ENCODE data around the gene LATS1. TPM values are rescaled to one million over a fixed set of nuclear protein-coding genes. Genes with fewer than 3 reads are reported as not detected.
"Not testable (repeated sequence)": the region's sequence is repeated elsewhere in the genome, so short reads cannot be mapped to it uniquely, and the experiment has no call there.

LATS1 gene
- total RNA-seq, 2 donors from 2014 or later, result 24.4 to 30.5 TPM

- Histone ChIP-seq H3K36me3 (peaks cover 31% of the 10 kb centered on the region), H3K4me1 (ENCODE audit: control insufficient read depth in 1 of 2, low read depth in 2 of 2) (peaks cover 6 to 19% of the 10 kb centered on the region in 2 donors), H3K9me3 (no peaks in the 10 kb centered on the region), H3K27me3 (replicated peaks; ENCODE audit: insufficient read depth) (no peaks in the 10 kb centered on the region), H3K4me3 (no peak overlapping the region), H3K27ac (no peak overlapping the region)
- no peak for TF ChIP-seq CTCF (IDR thresholded peaks at IDR 0.05)
- DNase-seq (ENCODE audit: low spot score) (no peak), ATAC-seq (ENCODE audit: insufficient number of reproducible peaks, low FRiP score, low read depth) (no peak)
Observed at GRCh38 chr6:149696901-149697300, 21.0 kb downstream of the LATS1 start.

GRCh38 chr6:149694921-149695320 lies 23.0 kb downstream of the LATS1 start:
- Histone ChIP-seq H3K4me1 (ENCODE audit: control insufficient read depth in 1 of 2, low read depth in 2 of 2) (peaks cover 0 to 9% of the 10 kb centered on the region in 2 donors), H3K36me3 (peaks cover 28% of the 10 kb centered on the region), H3K9me3 (no peaks in the 10 kb centered on the region), H3K27ac (no peak overlapping the region), H3K4me3 (no peak overlapping the region), H3K27me3 (replicated peaks; ENCODE audit: insufficient read depth) (no peaks in the 10 kb centered on the region)
- ATAC-seq (ENCODE audit: insufficient number of reproducible peaks, low FRiP score, low read depth) (no peak), DNase-seq (ENCODE audit: low spot score) (no peak)
- TF ChIP-seq CTCF (IDR thresholded peaks at IDR 0.05), result no peak

- TF ChIP-seq CTCF (IDR thresholded peaks at IDR 0.05), result no peak
- H3K36me3 ChIP-seq, result peaks cover 28% of the 10 kb centered on the region
- DNase-seq (ENCODE audit: low spot score) (no peak), ATAC-seq (ENCODE audit: insufficient number of reproducible peaks, low FRiP score, low read depth) (no peak)
- no peak overlapping the region for H3K4me3 ChIP-seq
- H3K4me1 ChIP-seq (ENCODE audit: control insufficient read depth in 1 of 2, low read depth in 2 of 2), result no peaks in the 10 kb centered on the region
- no peak overlapping the region for H3K27ac ChIP-seq
- no peaks in the 10 kb centered on the region for H3K9me3 ChIP-seq
- no peaks in the 10 kb centered on the region for H3K27me3 ChIP-seq (replicated peaks; ENCODE audit: insufficient read depth)
Observed at GRCh38 chr6:149691201-149691600, 26.7 kb downstream of the LATS1 start.

GRCh38 chr6:149686230-149686629 lies 31.7 kb downstream of the LATS1 start:
- DNase-seq (ENCODE audit: low spot score) (no peak), ATAC-seq (ENCODE audit: insufficient number of reproducible peaks, low FRiP score, low read depth) (no peak)
- Histone ChIP-seq H3K4me1 (ENCODE audit: control insufficient read depth in 1 of 2, low read depth in 2 of 2) (no peaks in the 10 kb centered on the region), H3K36me3 (peaks cover 14% of the 10 kb centered on the region), H3K27me3 (replicated peaks; ENCODE audit: insufficient read depth) (no peaks in the 10 kb centered on the region), H3K9me3 (no peaks in the 10 kb centered on the region), H3K4me3 (no peak overlapping the region), H3K27ac (no peak overlapping the region)
- TF ChIP-seq CTCF (IDR thresholded peaks at IDR 0.05), result no peak

GRCh38 chr6:149683256-149683859 lies 34.5 kb downstream of the LATS1 start:
- Histone ChIP-seq H3K9me3 (no peaks in the 10 kb centered on the region), H3K27ac (peak overlapping the region in 1 of 2 donors; percentile 22), H3K27me3 (replicated peaks; ENCODE audit: insufficient read depth) (no peaks in the 10 kb centered on the region), H3K4me3 (no peak overlapping the region), H3K36me3 (peaks cover 14% of the 10 kb centered on the region), H3K4me1 (ENCODE audit: control insufficient read depth in 1 of 2, low read depth in 2 of 2) (peaks cover 0 to 8% of the 10 kb centered on the region in 2 donors)
- no peak for TF ChIP-seq CTCF (IDR thresholded peaks at IDR 0.05)
- DNase-seq (ENCODE audit: low spot score) (no peak), ATAC-seq (ENCODE audit: insufficient number of reproducible peaks, low FRiP score, low read depth) (no peak)

GRCh38 chr6:149681845-149682244 lies 36.1 kb downstream of the LATS1 start:
- ATAC-seq (ENCODE audit: insufficient number of reproducible peaks, low FRiP score, low read depth); H3K9me3 ChIP-seq; DNase-seq (ENCODE audit: low spot score); H3K4me3 ChIP-seq; H3K27me3 ChIP-seq (replicated peaks; ENCODE audit: insufficient read depth); H3K27ac ChIP-seq; H3K4me1 ChIP-seq (ENCODE audit: control insufficient read depth in 1 of 2, low read depth in 2 of 2): not testable (repeated sequence)
- peaks cover 18% of the 10 kb centered on the region for H3K36me3 ChIP-seq
